ENCODE measurements around the gene TNFRSF18.

- TF ChIP-seq CTCF (IDR thresholded peaks at IDR 0.05) (no peak), POLR2A (IDR thresholded peaks at IDR 0.05) (no peak)
Measured at GRCh38 chr1:1232208-1232795, 25.9 kb upstream of the TNFRSF18 start, which contains the start of gene B3GALT6.

Measured in testis (tissue), 2 donors.